Measurements from ENCODE around the gene ATG7.
"Not testable (repeated sequence)": the region's sequence is repeated elsewhere in the genome, so short reads cannot be mapped to it uniquely, and the experiment has no call there.

ATG7 gene

DNA sequence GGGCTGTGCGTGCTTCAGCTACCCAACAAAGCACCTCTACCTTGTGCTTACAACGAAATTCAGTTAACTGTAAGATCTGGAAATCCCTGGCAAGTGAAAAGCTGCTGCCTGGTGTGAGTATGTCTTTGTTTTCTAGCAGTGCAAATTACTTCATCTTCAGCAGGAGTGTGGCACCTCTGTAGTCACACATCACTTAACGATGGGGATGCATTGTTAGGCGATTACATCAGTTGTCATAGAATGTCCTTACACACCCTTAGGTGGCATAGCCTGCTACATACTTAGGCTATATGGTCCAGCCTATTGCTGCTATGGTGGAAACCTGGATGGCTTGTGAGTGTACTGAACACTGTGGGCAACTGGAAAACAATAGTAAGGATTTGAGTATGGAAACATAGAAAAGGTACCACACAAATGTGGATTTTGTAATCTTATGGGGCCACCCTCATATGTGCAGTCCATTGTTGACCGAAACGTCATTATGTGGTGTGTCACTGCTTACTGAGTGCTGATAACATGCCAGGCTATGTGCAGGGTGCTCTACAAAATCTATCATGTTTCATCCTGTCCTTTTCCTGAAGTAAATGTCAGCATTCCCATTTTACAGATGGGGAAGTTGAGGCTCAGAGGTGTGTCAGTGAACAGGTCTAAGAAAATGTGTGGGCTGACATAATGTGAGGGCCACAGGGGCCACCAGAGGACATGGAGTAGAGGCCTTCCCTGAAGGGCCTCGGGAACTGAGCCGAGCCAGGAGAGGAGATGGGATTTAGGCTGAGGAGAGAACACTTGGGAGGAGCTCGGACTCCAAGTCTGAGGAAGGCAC, 198.0 kb downstream of the ATG7 start:
- DNase-seq = no peak

DNA sequence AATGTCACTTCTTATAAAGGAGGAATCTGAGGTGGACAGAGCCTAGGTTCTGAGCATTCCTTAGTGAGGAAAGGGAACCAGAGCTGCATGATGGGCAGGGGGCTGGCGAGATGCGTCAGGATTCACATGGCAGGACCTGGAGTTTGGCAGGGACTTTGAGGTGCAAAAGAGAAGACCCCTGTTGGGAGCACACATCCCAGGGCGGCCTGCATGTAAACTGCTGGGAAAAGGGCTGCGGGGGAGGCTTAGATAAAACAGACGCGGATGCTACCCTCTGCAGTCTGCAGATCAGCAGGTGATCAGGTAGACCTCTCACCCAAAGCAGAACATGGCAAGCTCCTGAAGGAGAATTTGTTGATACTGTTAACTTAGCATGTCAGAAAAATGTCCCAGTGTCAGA, 203.1 kb downstream of the ATG7 start:
- no peak for DNase-seq

DNA sequence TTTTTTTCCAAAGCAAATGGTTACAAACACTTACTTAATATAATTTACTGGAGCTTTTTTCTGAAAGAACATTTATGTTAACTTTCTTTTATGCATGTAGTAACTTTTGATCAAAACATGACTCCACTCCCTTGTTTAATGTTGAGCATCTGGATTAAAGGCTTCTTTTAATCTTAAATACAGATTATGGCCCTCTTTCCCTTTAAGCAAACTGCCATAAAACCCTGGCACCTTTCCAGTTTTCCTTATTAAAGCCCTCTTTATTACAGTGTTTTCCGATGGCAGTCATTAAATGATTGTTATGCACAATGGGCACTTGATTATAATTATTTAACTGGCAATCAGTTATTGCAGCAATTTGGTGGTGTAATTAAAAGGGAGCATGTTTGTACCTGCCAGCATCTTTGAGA, 204.5 kb downstream of the ATG7 start:
- no peak for DNase-seq

DNA sequence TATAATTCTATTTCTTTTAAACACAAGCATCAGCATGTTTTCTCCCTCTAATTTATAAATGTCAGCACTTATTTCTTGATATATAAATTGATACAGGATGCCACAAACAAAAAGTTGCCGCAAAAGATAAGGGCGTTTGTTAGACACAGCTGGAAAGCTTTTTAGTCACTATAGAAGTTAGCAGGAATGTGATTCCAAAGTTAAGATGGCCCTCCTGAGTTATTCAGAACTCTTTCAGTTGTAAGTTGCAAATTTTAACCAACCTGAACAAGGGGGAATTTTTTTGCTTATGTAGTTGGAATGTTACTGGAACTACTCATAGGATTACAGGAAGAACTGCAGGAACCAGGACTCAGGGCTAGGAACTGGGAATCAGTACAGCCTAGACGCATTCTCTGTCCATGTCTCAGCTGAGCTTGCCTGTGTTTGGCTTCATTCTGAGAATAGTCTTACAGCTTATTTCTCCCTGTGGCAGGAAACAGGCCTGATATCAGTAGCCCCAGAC, 205.3 kb downstream of the ATG7 start:
- DNase-seq = peak; percentile 95

- DNase-seq = no peak
These were observed 206.0 kb downstream of the ATG7 start for GRCh38 chr3:11478167-11478566.

DNA sequence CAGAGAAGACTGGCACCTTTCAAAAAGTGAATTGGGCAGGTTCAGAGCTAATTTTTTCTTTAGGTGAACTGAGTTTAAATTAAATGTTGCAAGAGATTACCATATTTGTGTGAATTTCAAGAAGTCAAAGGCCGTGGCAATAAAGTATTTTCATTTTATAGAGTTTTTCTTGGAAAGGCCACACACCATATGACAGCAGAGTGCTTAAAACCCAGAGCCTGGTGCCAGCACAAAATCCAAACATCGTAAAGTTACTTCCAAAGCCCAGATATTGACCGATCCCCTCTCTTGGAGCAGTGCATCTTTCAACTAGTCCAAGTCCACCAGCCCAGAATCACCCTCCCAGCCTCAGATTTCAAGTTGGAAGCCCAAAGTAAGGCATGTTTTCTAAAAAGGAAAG, 207.0 kb downstream of the ATG7 start:
- no peak for DNase-seq

DNA sequence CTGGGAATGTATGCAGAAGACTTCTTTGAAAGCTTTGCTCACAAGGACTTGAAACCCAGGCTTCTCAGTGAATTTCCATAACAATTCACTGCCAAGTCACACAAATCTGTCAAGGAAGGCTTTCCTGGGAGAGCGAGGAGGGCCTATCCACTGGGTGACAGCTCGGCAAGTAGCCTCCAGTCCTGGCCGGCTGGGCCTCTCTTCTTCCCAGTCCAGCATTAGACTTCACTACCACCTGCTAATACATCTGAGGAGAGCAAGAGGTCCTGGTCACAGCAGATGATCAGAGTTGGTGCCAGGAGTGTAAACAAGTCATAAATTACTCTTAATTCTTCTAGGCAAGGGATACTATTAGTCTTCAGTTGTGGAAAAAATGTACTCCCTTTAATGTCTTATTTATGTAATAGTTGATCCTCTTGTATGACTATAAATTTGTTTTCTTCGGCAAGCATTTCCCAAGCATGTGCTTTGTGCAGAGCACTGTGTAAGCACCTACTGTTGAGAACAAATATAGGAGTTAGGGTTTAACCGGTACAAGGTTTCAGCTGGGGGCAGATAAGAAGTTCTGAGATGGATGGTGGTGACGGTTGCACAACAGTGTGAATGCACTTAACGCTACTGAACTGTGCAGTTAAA, 208.6 kb downstream of the ATG7 start:
- DNase-seq = no peak

- DNase-seq = no peak
These were observed 209.4 kb downstream of the ATG7 start for GRCh38 chr3:11481556-11481955.

- DNase-seq = peak; percentile 36
These were observed 209.8 kb downstream of the ATG7 start for GRCh38 chr3:11482021-11482420.

- not testable (repeated sequence) for DNase-seq
These were observed 216.2 kb downstream of the ATG7 start for GRCh38 chr3:11488356-11488755.

- no peak for DNase-seq
These were observed 222.1 kb downstream of the ATG7 start for GRCh38 chr3:11494131-11494916.

DNA sequence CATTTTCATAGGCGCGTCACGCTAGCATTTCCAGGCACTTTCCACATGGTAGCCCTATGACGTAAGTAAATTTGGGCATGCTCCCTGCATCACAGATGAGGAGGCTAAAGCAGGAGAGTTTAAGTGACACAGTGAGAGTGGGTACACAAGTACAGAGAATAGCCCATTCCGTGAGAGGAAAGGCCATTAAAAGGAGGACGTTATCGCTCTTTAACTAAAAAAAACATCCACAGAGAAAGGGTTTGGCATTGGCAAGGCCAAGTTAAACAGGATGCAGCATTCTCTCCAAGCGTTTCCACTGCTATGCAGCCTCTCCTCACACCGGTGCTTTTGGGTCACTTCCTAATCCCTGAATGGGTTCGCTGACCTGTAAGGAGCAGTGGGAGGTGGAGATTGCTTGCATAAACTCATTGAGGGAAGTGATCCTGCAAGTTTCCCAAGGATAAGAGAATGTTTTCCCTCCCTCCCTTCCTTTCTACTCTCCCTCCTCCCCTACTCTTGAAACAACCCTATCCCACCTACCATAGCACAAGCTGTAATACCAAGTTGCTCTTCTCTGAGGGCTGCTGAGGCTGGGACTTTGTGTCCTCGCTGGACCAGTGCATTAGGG, 223.9 kb downstream of the ATG7 start:
- no peak for DNase-seq

DNA sequence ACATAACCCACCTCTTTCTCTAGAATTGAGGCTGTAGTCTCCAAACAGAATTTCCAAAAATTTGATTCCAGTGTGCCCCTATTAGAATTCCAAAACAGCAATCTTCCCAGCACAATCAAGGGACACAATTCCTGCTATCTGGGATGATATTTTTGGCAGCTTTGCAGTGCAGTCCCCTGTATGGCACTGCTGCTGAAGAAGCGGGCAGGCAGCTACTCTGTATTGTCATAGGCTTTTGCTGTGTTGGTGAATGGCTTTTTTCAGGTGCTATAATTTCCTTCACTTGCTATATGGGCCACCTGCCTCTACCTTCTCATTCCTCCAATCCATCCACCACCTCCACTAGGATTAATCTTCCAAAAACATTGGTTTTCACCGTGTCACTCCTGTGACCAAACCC, 226.0 kb downstream of the ATG7 start:
- DNase-seq = no peak

DNA sequence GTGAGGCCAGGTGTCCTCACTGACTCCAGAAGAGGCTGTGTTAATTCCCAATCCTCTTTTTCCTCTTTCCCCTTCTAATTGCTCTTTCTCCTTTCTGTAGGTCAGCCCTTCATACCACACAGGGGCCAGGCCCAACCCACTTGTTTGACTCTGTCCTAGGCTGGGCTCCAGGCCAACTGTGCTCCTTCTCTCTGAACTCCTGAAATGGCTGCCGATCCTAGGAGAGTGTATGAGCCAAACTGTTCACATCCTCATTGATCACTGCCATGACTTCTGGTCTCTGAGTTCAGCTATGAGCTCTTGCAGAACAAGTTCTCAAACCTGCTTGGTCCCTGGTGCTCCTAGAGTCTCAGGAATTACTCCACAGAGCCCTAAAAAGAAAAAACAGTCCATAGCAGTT, 226.4 kb downstream of the ATG7 start:
- peak; percentile 80 for DNase-seq

GRCh38 chr3:11499144-11499543, 226.9 kb downstream of the ATG7 start:
- DNase-seq = peak; percentile 94

- not testable (repeated sequence) for DNase-seq
These were observed 230.2 kb downstream of the ATG7 start for GRCh38 chr3:11502413-11502812.

DNA sequence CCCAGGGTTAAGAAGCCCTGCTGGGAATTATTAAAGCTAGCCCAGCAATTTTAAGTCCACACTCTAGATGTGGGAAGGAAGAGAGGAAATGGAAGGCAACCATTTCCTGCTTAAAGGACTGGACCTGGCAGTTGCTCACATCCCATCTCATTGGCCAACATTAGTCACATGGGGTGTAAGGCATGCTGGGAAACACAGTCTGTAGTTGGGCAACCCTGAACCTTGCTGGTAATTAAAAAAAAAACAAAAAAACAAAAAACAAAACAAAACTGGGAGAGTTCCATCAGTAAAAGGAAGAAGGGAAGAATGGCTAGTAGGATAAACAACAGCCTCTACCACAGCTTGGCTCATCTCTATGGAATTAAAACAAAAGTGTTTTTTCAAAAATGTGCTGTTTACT, 235.5 kb downstream of the ATG7 start:
- no peak for DNase-seq

- no peak for DNase-seq
These were observed 236.4 kb downstream of the ATG7 start for GRCh38 chr3:11508346-11509172.

- DNase-seq = peak; percentile 95
These were observed 237.2 kb downstream of the ATG7 start for GRCh38 chr3:11509173-11510000.

GRCh38 chr3:11510001-11510340, 237.8 kb downstream of the ATG7 start:
- no peak for DNase-seq

- DNase-seq = no peak
These were observed 238.2 kb downstream of the ATG7 start for GRCh38 chr3:11510356-11510755.

Data from fibroblast of skin of scalp (primary cell).